NCI-H2196 treated with DMSO at 0.1 percent for 48 hours (cell line): Measurements from ENCODE around the gene MRGPRX3.
A peak's percentile ranks its signal among the peaks of the same experiment; 100 is the strongest.

Experiments
- DNase-seq: peaks from one replicate; lab custom pipeline; 2025; ENCODE audit not compliant: unreplicated experiment; lab: John Stamatoyannopoulos, UW

The MRGPRX3 gene

GRCh38 chr11:18151581-18151980 is 19.2 kb downstream of the MRGPRX3 start:
- DNase-seq: no peak

- DNase-seq: no peak
Measured at GRCh38 chr11:18168372-18168771, 36.0 kb downstream of the MRGPRX3 start.

GRCh38 chr11:18171377-18172000 is 39.1 kb downstream of the MRGPRX3 start:
- peak; percentile 16 for DNase-seq

GRCh38 chr11:18172666-18173065 is 40.3 kb downstream of the MRGPRX3 start, which contains the start of gene MRGPRX4:
MRGPRX4 (plus strand) TSS chr11:18172837; CDS start chr11:18173257, 420 bp downstream.
- no peak for DNase-seq

- no peak for DNase-seq
Measured at GRCh38 chr11:18173225-18173866, 41.0 kb downstream of the MRGPRX3 start.
